K562 (cell line): ENCODE results near the gene ZNF644. TPM values are rescaled to one million over a fixed set of nuclear protein-coding genes. Genes with fewer than 3 reads are reported as not detected.

Experiments
- BACH1 ChIP-seq: fragments of 200-800 bp; sonication (Bioruptor generic); IDR thresholded peaks from 2 replicates; pipeline ENCODE4 v1.6.1; 2016; ENCODE audit warnings: missing genetic modification characterization, missing compliant biosample characterization
- BRD9 ChIP-seq: fragments of 450-650 bp; IDR thresholded peaks from 2 replicates; pipeline ENCODE4 v1.6.1; 2018; ENCODE audit warnings: low read depth; ENCODE audit not compliant: partially characterized antibody
- CBX8 ChIP-seq: fragments of 200-600 bp; sonication (generic); IDR thresholded peaks from 2 replicates; pipeline ENCODE4 v1.6.1; 2012; ENCODE audit warnings: borderline replicate concordance, mixed run types, low read depth, mild to moderate bottlenecking, moderate library complexity, mixed read lengths, low read length, control low read depth, inconsistent platforms; ENCODE audit not compliant: poor library complexity, severe bottlenecking; ENCODE audit errors: extremely low read depth
- PTRF ChIP-seq: fragments of 450-650 bp; IDR thresholded peaks from 2 replicates; pipeline ENCODE4 v1.6.1; 2016; ENCODE audit warnings: mild to moderate bottlenecking, missing genetic modification characterization, missing compliant biosample characterization
- PURB ChIP-seq: sonication (generic); formaldehyde crosslinking; IDR thresholded peaks from 2 replicates; pipeline ENCODE4 v1.9.0; 2021; ENCODE audit warnings: low read depth, mild to moderate bottlenecking, missing genetic modification reagents
- RFX7 ChIP-seq: fragments of 250-450 bp; sonication (Bioruptor Pico); IDR thresholded peaks from 2 replicates; pipeline ENCODE4 v1.5.1; 2021; ENCODE audit warnings: mild to moderate bottlenecking
- RREB1 ChIP-seq: fragments of 250-450 bp; sonication (Bioruptor Pico); IDR thresholded peaks from 2 replicates; pipeline ENCODE4 v1.4.0; 2020
- SMAD4 ChIP-seq: fragments of 250-450 bp; sonication (Bioruptor Pico); conservative IDR thresholded peaks from 2 replicates; pipeline ENCODE4 v1.8.0; 2021; ENCODE audit warnings: inconsistent platforms, mild to moderate bottlenecking, moderate library complexity
- SP2 ChIP-seq: IDR thresholded peaks from 2 replicates; pipeline ENCODE4 v1.6.1; 2011; ENCODE audit warnings: mild to moderate bottlenecking, low read depth, low read length, moderate library complexity; ENCODE audit not compliant: poor library complexity, severe bottlenecking; ENCODE audit errors: extremely low read depth
- U2AF1 ChIP-seq: fragments of 200-400 bp; formaldehyde crosslinking; optimal IDR thresholded peaks from 2 replicates; pipeline ENCODE3; 2017; ENCODE audit warnings: mild to moderate bottlenecking, low read depth, low read length, moderate library complexity
- ZFP1 ChIP-seq: fragments of 450-650 bp; formaldehyde crosslinking; IDR thresholded peaks from 2 replicates; pipeline ENCODE4 v1.4.0; 2020; ENCODE audit warnings: mild to moderate bottlenecking, mixed read lengths
- ZNF174 ChIP-seq: fragments of 250-450 bp; sonication (Bioruptor Pico); IDR thresholded peaks from 2 replicates; pipeline ENCODE4 v1.4.0; 2020; ENCODE audit warnings: mild to moderate bottlenecking
- polyA plus RNA-seq, 8 experiments: library from polyadenylated mRNA; depleted of rRNA in 4 of 8; stranded (reverse) in 5 of 8; unstranded in 3 of 8; fragments of >200 nt; fragmentation: Nextera tagmentation in 2 of 8; fragmentation: Illumina TruSeq in 1 of 8; extraction: Ambion mirVana in 2 of 8; extraction: Trizol in 1 of 8; gene quantifications; 2 replicates each; pipeline versions ENCODE4 v1.2.1 to v1.2.3, GENCODE V29; 2011 to 2014; ENCODE audit warnings: inconsistent platforms in 1 of 8, missing spikeins in 1 of 8
- total RNA-seq, 7 experiments: library from RNA; depleted of rRNA in 6 of 7; stranded (reverse); fragments of >200 nt in 6 of 7; fragmentation: Illumina TruSeq in 2 of 7; extraction: Trizol in 2 of 7; gene quantifications; 2 replicates each; pipeline versions ENCODE4 v1.2.1 to v1.2.3, GENCODE V29; 2011 to 2021; ENCODE audit warnings: low replicate concordance in 1 of 7
- TF ChIP-seq, protein P1 (sequence below): fragments of 250-450 bp; sonication (Bioruptor Pico); IDR thresholded peaks from 2 replicates; pipeline ENCODE4 v1.4.0; 2020; ENCODE audit warnings: mild to moderate bottlenecking
- TF ChIP-seq, protein P2 (sequence below): fragments of 450-650 bp; formaldehyde crosslinking; IDR thresholded peaks from 2 replicates; pipeline ENCODE4 v1.4.0; 2020; ENCODE audit warnings: mild to moderate bottlenecking, moderate library complexity
- TF ChIP-seq, protein P3 (sequence below): sonication (generic); formaldehyde crosslinking; IDR thresholded peaks from 2 replicates; pipeline ENCODE4 v1.8.0; 2022; ENCODE audit warnings: mild to moderate bottlenecking, missing genetic modification reagents

ZNF644 gene
- total and polyA plus RNA-seq, 9 of the 15 experiments (the other 6 are each of a cell fraction or from before 2014, with no cell fraction given): 25.3 to 71.4 (median 39.6) TPM

- no peak for TF ChIP-seq RREB1 (CRISPR knock-in tag)
- no peak for TF ChIP-seq PURB (CRISPR knock-in tag)
- no peak for TF ChIP-seq ZNF174 (CRISPR knock-in tag)
- TF ChIP-seq RFX7 (CRISPR knock-in tag): no peak
- TF ChIP-seq BRD9: peak; percentile 35
- TF ChIP-seq PTRF (tag): no peak
- TF ChIP-seq, protein P1, sequence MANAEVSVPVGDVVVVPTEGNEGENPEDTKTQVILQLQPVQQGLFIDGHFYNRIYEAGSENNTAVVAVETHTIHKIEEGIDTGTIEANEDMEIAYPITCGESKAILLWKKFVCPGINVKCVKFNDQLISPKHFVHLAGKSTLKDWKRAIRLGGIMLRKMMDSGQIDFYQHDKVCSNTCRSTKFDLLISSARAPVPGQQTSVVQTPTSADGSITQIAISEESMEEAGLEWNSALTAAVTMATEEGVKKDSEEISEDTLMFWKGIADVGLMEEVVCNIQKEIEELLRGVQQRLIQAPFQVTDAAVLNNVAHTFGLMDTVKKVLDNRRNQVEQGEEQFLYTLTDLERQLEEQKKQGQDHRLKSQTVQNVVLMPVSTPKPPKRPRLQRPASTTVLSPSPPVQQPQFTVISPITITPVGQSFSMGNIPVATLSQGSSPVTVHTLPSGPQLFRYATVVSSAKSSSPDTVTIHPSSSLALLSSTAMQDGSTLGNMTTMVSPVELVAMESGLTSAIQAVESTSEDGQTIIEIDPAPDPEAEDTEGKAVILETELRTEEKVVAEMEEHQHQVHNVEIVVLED (CRISPR knock-in tag): no peak
- TF ChIP-seq CBX8: no peak
- peak; percentile 72 for TF ChIP-seq SMAD4
- no peak for TF ChIP-seq BACH1
- TF ChIP-seq U2AF1: no peak
- no peak for TF ChIP-seq SP2
- TF ChIP-seq, protein P2, sequence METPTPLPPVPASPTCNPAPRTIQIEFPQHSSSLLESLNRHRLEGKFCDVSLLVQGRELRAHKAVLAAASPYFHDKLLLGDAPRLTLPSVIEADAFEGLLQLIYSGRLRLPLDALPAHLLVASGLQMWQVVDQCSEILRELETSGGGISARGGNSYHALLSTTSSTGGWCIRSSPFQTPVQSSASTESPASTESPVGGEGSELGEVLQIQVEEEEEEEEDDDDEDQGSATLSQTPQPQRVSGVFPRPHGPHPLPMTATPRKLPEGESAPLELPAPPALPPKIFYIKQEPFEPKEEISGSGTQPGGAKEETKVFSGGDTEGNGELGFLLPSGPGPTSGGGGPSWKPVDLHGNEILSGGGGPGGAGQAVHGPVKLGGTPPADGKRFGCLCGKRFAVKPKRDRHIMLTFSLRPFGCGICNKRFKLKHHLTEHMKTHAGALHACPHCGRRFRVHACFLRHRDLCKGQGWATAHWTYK (CRISPR knock-in tag): no peak
- TF ChIP-seq, protein P3, sequence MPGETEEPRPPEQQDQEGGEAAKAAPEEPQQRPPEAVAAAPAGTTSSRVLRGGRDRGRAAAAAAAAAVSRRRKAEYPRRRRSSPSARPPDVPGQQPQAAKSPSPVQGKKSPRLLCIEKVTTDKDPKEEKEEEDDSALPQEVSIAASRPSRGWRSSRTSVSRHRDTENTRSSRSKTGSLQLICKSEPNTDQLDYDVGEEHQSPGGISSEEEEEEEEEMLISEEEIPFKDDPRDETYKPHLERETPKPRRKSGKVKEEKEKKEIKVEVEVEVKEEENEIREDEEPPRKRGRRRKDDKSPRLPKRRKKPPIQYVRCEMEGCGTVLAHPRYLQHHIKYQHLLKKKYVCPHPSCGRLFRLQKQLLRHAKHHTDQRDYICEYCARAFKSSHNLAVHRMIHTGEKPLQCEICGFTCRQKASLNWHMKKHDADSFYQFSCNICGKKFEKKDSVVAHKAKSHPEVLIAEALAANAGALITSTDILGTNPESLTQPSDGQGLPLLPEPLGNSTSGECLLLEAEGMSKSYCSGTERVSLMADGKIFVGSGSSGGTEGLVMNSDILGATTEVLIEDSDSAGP: no peak
- no peak for TF ChIP-seq ZFP1 (CRISPR knock-in tag)
Measured at GRCh38 chr1:90925928-90926869, 95.6 kb downstream of the ZNF644 start (continued).
